DOHH2 (cell line): Measurements from ENCODE around the gene CPNE9.

ENCODE experiments used
- EZH2phosphoT487 ChIP-seq: fragments of 200-600 bp; sonication (generic); IDR thresholded peaks from 2 replicates; pipeline ENCODE4 v1.6.1; 2017; ENCODE audit warnings: borderline replicate concordance, mild to moderate bottlenecking, antibody characterized with exemption, low read length, moderate library complexity, mixed read lengths
- TF ChIP-seq, protein P1 (sequence below): fragments of 200-600 bp; sonication (generic); IDR thresholded peaks from one replicate; pipeline ENCODE4 v1.5.1; 2014; ENCODE audit warnings: antibody characterized with exemption, mild to moderate bottlenecking, low read depth, low read length; ENCODE audit not compliant: poor library complexity, severe bottlenecking

DNA sequence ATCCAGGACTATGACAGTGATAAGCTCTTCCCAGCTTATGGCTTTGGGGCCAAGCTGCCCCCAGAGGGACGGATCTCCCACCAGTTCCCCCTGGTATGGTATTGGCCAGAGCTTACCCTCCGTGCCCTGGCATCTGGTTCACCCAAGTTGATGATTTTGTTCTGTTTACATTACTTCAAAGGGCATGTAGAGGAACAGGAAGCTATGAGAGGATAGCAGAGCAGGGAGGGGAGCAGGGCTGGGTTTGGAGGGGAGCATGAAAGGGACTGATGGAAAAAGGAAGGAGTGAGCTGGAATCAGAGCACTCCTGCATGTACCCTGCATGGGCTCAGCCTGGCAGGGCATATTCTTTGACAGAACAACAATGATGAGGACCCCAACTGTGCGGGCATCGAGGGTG, 14.5 kb downstream of the CPNE9 start:
- TF ChIP-seq, protein P1, sequence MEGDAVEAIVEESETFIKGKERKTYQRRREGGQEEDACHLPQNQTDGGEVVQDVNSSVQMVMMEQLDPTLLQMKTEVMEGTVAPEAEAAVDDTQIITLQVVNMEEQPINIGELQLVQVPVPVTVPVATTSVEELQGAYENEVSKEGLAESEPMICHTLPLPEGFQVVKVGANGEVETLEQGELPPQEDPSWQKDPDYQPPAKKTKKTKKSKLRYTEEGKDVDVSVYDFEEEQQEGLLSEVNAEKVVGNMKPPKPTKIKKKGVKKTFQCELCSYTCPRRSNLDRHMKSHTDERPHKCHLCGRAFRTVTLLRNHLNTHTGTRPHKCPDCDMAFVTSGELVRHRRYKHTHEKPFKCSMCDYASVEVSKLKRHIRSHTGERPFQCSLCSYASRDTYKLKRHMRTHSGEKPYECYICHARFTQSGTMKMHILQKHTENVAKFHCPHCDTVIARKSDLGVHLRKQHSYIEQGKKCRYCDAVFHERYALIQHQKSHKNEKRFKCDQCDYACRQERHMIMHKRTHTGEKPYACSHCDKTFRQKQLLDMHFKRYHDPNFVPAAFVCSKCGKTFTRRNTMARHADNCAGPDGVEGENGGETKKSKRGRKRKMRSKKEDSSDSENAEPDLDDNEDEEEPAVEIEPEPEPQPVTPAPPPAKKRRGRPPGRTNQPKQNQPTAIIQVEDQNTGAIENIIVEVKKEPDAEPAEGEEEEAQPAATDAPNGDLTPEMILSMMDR, result no peak
- no peak for TF ChIP-seq EZH2phosphoT487
